ENCODE results near the gene PAPPA.

DNA sequence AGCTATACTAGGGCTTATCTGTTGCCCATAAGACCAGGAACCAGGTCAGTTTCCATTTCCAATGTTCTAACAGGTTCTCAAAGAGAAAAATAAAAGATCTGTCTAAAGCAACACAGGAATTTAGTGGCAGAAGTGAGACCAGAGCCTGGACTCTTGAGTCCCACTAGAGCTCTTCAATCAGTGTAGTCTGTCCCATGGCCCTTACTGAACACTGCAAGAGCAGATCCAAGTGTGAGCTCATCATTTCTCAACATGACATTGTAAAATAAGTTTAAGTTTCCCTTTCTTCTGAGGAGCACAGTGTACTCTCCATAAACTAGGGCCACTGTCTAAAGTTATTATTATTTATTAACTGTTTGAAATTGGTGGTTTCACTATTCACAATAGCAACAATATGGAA, 8.6 kb upstream of the PAPPA start:
- no peak for TF ChIP-seq PRRX2 (CRISPR knock-in tag; IDR thresholded peaks at IDR 0.05)
- no peak for TF ChIP-seq AFF4 (CRISPR knock-in tag; IDR thresholded peaks at IDR 0.05; ENCODE audit: borderline replicate concordance)
- TF ChIP-seq CTCF (IDR thresholded peaks at IDR 0.05) = no peak
- no peak for TF ChIP-seq CREB1 (CRISPR knock-in tag; IDR thresholded peaks at IDR 0.05)
- TF ChIP-seq SMAD4 (CRISPR knock-in tag; IDR thresholded peaks at IDR 0.05) = no peak
- no peak for TF ChIP-seq SMAD3 (CRISPR knock-in tag; IDR thresholded peaks at IDR 0.05; ENCODE audit: borderline replicate concordance)
- TF ChIP-seq, protein P1, sequence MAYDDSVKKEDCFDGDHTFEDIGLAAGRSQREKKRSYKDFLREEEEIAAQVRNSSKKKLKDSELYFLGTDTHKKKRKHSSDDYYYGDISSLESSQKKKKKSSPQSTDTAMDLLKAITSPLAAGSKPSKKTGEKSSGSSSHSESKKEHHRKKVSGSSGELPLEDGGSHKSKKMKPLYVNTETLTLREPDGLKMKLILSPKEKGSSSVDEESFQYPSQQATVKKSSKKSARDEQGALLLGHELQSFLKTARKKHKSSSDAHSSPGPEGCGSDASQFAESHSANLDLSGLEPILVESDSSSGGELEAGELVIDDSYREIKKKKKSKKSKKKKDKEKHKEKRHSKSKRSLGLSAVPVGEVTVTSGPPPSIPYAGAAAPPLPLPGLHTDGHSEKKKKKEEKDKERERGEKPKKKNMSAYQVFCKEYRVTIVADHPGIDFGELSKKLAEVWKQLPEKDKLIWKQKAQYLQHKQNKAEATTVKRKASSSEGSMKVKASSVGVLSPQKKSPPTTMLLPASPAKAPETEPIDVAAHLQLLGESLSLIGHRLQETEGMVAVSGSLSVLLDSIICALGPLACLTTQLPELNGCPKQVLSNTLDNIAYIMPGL (CRISPR knock-in tag; IDR thresholded peaks at IDR 0.05) = no peak
- TF ChIP-seq TEAD4 (CRISPR knock-in tag; IDR thresholded peaks at IDR 0.05) = no peak
- no peak for TF ChIP-seq NR2C2 (CRISPR knock-in tag; IDR thresholded peaks at IDR 0.05)
- TF ChIP-seq, protein P2, sequence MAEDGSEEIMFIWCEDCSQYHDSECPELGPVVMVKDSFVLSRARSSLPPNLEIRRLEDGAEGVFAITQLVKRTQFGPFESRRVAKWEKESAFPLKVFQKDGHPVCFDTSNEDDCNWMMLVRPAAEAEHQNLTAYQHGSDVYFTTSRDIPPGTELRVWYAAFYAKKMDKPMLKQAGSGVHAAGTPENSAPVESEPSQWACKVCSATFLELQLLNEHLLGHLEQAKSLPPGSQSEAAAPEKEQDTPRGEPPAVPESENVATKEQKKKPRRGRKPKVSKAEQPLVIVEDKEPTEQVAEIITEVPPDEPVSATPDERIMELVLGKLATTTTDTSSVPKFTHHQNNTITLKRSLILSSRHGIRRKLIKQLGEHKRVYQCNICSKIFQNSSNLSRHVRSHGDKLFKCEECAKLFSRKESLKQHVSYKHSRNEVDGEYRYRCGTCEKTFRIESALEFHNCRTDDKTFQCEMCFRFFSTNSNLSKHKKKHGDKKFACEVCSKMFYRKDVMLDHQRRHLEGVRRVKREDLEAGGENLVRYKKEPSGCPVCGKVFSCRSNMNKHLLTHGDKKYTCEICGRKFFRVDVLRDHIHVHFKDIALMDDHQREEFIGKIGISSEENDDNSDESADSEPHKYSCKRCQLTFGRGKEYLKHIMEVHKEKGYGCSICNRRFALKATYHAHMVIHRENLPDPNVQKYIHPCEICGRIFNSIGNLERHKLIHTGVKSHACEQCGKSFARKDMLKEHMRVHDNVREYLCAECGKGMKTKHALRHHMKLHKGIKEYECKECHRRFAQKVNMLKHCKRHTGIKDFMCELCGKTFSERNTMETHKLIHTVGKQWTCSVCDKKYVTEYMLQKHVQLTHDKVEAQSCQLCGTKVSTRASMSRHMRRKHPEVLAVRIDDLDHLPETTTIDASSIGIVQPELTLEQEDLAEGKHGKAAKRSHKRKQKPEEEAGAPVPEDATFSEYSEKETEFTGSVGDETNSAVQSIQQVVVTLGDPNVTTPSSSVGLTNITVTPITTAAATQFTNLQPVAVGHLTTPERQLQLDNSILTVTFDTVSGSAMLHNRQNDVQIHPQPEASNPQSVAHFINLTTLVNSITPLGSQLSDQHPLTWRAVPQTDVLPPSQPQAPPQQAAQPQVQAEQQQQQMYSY (CRISPR knock-in tag; IDR thresholded peaks at IDR 0.05) = no peak

Data from WTC11 (cell line).